SK-N-SH treated with all-trans-retinoic acid at 6 μM for 48 hours (cell line): ENCODE measurements around the gene FITM1.

ENCODE experiments used
- ATAC-seq: fragments of 200-7000 bp; cut with Tn5 transposase; 3 replicates; pipeline ENCODE4 v1.9.1; 2020; ENCODE audit warnings: mild to moderate bottlenecking, moderate library complexity
- ARNTL ChIP-seq: fragments of 450-650 bp; formaldehyde crosslinking; IDR thresholded peaks from 2 replicates; pipeline ENCODE4 v1.5.0; 2020; ENCODE audit warnings: low read depth, mild to moderate bottlenecking, moderate library complexity, borderline replicate concordance
- BACH2 ChIP-seq: fragments of 250-450 bp; sonication (Bioruptor Pico); IDR thresholded peaks from 2 replicates; pipeline ENCODE4 v1.9.0; 2021; ENCODE audit warnings: mild to moderate bottlenecking, borderline replicate concordance
- CREB5 ChIP-seq: fragments of 250-450 bp; sonication (Bioruptor Pico); IDR thresholded peaks from 2 replicates; pipeline ENCODE4 v1.5.1; 2020; ENCODE audit warnings: low read depth, mild to moderate bottlenecking, moderate library complexity
- CSDC2 ChIP-seq: fragments of 250-450 bp; sonication (Bioruptor Pico); IDR thresholded peaks from 2 replicates; pipeline ENCODE4 v1.5.0; 2020; ENCODE audit warnings: mild to moderate bottlenecking, moderate library complexity
- ESRRG ChIP-seq: fragments of 250-450 bp; sonication (Bioruptor Pico); IDR thresholded peaks from 2 replicates; pipeline ENCODE4 v1.6.1; 2021; ENCODE audit warnings: mild to moderate bottlenecking
- GLIS3 ChIP-seq: fragments of 250-450 bp; sonication (Bioruptor Pico); IDR thresholded peaks from 2 replicates; pipeline ENCODE4 v1.5.0; 2020; ENCODE audit warnings: mild to moderate bottlenecking, moderate library complexity
- ISL1 ChIP-seq: fragments of 250-450 bp; sonication (Bioruptor Pico); IDR thresholded peaks from 2 replicates; pipeline ENCODE4 v2.1.2; 2022; ENCODE audit warnings: mild to moderate bottlenecking, moderate library complexity
- OSR1 ChIP-seq: fragments of 250-450 bp; sonication (Bioruptor Pico); IDR thresholded peaks from 2 replicates; pipeline ENCODE4 v1.8.0; 2022; ENCODE audit warnings: moderate library complexity, mild to moderate bottlenecking, inconsistent platforms
- PPARA ChIP-seq: fragments of 250-450 bp; sonication (Bioruptor Pico); IDR thresholded peaks from 2 replicates; pipeline ENCODE4 v1.5.0; 2020; ENCODE audit warnings: mild to moderate bottlenecking, borderline replicate concordance
- RARB ChIP-seq: fragments of 250-450 bp; sonication (Bioruptor Pico); IDR thresholded peaks from 2 replicates; pipeline ENCODE4 v1.8.0; 2021; ENCODE audit warnings: mild to moderate bottlenecking, moderate library complexity
- SNAI2 ChIP-seq: fragments of 250-450 bp; sonication (Bioruptor Pico); IDR thresholded peaks from 2 replicates; pipeline ENCODE4 v1.5.0; 2020; ENCODE audit warnings: mild to moderate bottlenecking, moderate library complexity
- TCF4 ChIP-seq: fragments of 250-450 bp; sonication (Bioruptor Pico); IDR thresholded peaks from 2 replicates; pipeline ENCODE4 v1.8.0; 2021; ENCODE audit warnings: mild to moderate bottlenecking, moderate library complexity, borderline replicate concordance
- TOX ChIP-seq: fragments of 250-450 bp; sonication (Bioruptor Pico); IDR thresholded peaks from 2 replicates; pipeline ENCODE4 v1.8.0; 2021; ENCODE audit warnings: mild to moderate bottlenecking, moderate library complexity, borderline replicate concordance
- TSHZ2 ChIP-seq: fragments of 250-450 bp; sonication (Bioruptor Pico); IDR thresholded peaks from 2 replicates; pipeline ENCODE4 v1.5.0; 2020; ENCODE audit warnings: mild to moderate bottlenecking, moderate library complexity
- ZC3H10 ChIP-seq: fragments of 250-450 bp; sonication (Bioruptor Pico); IDR thresholded peaks from 2 replicates; pipeline ENCODE4 v1.5.1; 2021; ENCODE audit warnings: mild to moderate bottlenecking, moderate library complexity
- ZFP3 ChIP-seq: fragments of 250-450 bp; sonication (Bioruptor Pico); IDR thresholded peaks from 2 replicates; pipeline ENCODE4 v1.5.0; 2020; ENCODE audit warnings: mild to moderate bottlenecking, moderate library complexity
- ZFP30 ChIP-seq: fragments of 450-650 bp; formaldehyde crosslinking; IDR thresholded peaks from 2 replicates; pipeline ENCODE4 v1.5.0; 2022; ENCODE audit warnings: mild to moderate bottlenecking, moderate library complexity
- ZNF565 ChIP-seq: fragments of 450-650 bp; formaldehyde crosslinking; conservative IDR thresholded peaks from 2 replicates; pipeline ENCODE4 v1.5.0; 2020; ENCODE audit warnings: low read depth, mild to moderate bottlenecking, moderate library complexity
- ZNF70 ChIP-seq: fragments of 450-650 bp; formaldehyde crosslinking; IDR thresholded peaks from 2 replicates; pipeline ENCODE4 v1.5.0; 2020; ENCODE audit warnings: mild to moderate bottlenecking, moderate library complexity
- ZNF8 ChIP-seq: fragments of 450-650 bp; formaldehyde crosslinking; IDR thresholded peaks from 2 replicates; pipeline ENCODE4 v1.5.0; 2020; ENCODE audit warnings: mild to moderate bottlenecking, moderate library complexity

Gene FITM1

DNA sequence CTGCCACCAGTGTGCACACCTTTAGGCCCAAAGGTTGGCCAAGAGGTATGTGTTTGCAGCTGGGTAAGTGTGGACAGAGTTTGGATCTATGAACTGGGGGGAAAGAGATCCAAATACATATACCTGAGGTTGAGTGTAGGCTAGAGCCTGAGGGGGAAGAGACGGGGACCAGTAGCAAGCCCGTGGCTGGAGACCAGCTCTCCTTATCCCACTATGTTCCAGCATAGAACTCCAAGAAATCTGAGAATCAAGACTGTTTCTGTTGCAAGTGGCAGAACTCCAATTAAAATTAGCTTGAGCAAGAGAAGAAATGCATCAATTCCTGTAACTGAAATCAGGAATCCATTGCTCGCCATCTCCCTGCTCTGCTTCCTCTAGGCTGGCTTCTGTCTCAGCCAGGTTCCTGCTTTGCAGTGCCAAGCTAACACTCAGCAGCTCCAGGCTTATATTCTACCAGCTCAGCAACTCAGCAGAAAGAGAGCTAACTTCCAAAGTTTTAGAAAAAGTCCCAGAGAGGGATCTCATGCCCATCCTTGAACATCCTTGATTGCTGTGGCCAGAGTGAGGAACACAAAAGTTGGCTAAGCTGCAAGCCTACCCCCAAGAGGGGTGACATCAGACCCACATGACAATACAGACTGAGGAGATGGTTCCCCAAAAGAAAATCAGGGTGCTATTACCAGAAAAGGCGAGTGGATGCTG lies 37.8 kb upstream of the FITM1 start:
- no peak for ATAC-seq
- TF ChIP-seq ZNF565 (CRISPR knock-in tag) (no peak), RARB (CRISPR knock-in tag) (no peak), ZFP3 (no peak), ZFP30 (no peak), BACH2 (no peak), SNAI2 (CRISPR knock-in tag) (no peak), CREB5 (CRISPR knock-in tag) (no peak), TCF4 (CRISPR knock-in tag) (no peak), CSDC2 (CRISPR knock-in tag) (no peak), ZNF70 (CRISPR knock-in tag) (no peak), ESRRG (no peak), TOX (CRISPR knock-in tag) (no peak), ISL1 (CRISPR knock-in tag) (no peak), OSR1 (CRISPR knock-in tag) (no peak), GLIS3 (CRISPR knock-in tag) (no peak)

DNA sequence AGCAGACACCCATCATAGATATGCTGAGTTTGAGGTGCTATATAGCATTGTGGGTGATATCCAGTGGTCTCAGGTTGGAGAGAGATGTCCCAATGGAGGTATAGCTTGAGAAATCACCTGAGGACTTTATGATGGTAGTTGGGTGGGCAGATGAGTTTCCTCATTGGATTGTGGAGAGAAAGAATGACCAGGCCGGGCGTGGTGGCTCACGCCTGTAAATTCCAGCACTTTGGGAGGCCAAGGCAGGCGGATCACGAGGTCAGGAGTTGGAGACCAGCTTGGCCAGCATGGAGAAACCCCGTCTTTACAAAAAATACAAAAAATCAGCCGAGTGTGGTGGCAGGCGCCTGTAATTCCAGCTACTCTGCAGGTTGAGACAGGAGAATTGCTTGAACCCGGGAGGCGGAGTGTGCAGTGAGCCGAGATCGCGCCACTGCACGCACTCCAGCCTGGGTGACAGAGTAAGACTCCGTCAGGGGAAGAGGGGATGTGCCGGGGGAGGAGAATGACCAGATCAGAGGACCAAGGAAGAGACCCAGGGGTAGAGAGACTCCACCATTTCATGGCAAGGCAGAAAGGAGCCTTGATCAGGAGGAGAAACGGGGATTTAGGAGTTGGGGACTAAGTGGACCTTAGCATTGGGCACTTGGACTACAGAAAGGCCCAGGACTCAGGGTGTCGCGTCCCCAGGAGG lies 37.1 kb upstream of the FITM1 start:
- ATAC-seq = no peak
- TF ChIP-seq ZNF70 (CRISPR knock-in tag) = no peak
- TF ChIP-seq ARNTL (CRISPR knock-in tag) = no peak
- no peak for TF ChIP-seq CSDC2 (CRISPR knock-in tag)
- no peak for TF ChIP-seq TSHZ2 (CRISPR knock-in tag)
- no peak for TF ChIP-seq OSR1 (CRISPR knock-in tag)
- TF ChIP-seq ZC3H10 (CRISPR knock-in tag) = no peak
- TF ChIP-seq TCF4 (CRISPR knock-in tag) = no peak

GRCh38 chr14:24093901-24094840 lies 36.3 kb upstream of the FITM1 start, which contains the start of gene PCK2:
PCK2 (plus strand) TSS chr14:24094311; CDS start chr14:24094406, 95 bp downstream.
- peak; percentile 89 for ATAC-seq
- TF ChIP-seq ZNF70 (CRISPR knock-in tag) (peak; percentile 96), PPARA (no peak)
- TF ChIP-seq, all 23 proteins: peak for 1

- peak; percentile 21 for ATAC-seq
- no peak for TF ChIP-seq CSDC2 (CRISPR knock-in tag)
- TF ChIP-seq ISL1 (CRISPR knock-in tag) = no peak
These were observed 35.6 kb upstream of the FITM1 start for GRCh38 chr14:24094841-24095270.

- TF ChIP-seq ARNTL (CRISPR knock-in tag) (no peak), ZNF8 (CRISPR knock-in tag) (no peak), ESRRG (no peak), TOX (CRISPR knock-in tag) (no peak), ZFP3 (no peak), TSHZ2 (CRISPR knock-in tag) (no peak), SNAI2 (CRISPR knock-in tag) (no peak), RARB (CRISPR knock-in tag) (no peak), OSR1 (CRISPR knock-in tag) (no peak), ISL1 (CRISPR knock-in tag) (no peak)
- ATAC-seq = peak; percentile 3
These were observed 35.0 kb upstream of the FITM1 start for GRCh38 chr14:24095271-24096068.
